ENCODE measurements around the gene MVK.

Gene MVK

DNA sequence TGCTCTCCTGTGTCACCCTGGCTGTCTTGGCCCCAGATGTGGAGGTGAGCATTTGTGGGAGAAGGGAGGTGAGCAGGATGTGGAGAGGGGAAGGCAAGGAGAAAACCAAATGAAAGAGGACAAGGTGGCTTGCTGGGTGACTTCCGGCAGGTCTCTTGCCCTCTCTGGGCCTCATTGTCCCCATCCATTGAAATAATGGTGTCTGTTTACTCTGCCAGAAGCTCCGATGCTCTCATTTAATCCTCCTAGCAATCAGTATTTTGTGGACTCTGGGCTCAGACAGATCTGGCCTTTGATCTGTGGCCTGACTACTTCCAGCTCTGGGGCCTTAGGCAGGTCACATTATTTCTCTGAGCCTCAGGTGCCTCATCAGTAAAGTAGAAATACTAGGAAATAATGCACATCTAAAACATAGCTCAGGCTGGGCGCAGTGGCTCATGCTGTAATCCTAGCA lies 30.6 kb downstream of the MVK start:
- Histone ChIP-seq H3K27me3 (peaks cover 0 to 42% of the 10 kb centered on the region in 2 donors), H3K4me1 (peaks cover 0 to 9% (median 4%) of the 10 kb centered on the region in 4 donors), H3K27ac (no peak overlapping the region), H3K36me3 (no peaks in the 10 kb centered on the region), H3K4me3 (no peak overlapping the region), H3K9me3 (no peaks in the 10 kb centered on the region)
- intact Hi-C loops (cut with DNase I; ENCODE audit: low total_unique reads), result no loop called here
- TF ChIP-seq, protein P1, sequence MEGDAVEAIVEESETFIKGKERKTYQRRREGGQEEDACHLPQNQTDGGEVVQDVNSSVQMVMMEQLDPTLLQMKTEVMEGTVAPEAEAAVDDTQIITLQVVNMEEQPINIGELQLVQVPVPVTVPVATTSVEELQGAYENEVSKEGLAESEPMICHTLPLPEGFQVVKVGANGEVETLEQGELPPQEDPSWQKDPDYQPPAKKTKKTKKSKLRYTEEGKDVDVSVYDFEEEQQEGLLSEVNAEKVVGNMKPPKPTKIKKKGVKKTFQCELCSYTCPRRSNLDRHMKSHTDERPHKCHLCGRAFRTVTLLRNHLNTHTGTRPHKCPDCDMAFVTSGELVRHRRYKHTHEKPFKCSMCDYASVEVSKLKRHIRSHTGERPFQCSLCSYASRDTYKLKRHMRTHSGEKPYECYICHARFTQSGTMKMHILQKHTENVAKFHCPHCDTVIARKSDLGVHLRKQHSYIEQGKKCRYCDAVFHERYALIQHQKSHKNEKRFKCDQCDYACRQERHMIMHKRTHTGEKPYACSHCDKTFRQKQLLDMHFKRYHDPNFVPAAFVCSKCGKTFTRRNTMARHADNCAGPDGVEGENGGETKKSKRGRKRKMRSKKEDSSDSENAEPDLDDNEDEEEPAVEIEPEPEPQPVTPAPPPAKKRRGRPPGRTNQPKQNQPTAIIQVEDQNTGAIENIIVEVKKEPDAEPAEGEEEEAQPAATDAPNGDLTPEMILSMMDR (IDR thresholded peaks at IDR 0.05), result no peak
- no peak for DNase-seq

DNA sequence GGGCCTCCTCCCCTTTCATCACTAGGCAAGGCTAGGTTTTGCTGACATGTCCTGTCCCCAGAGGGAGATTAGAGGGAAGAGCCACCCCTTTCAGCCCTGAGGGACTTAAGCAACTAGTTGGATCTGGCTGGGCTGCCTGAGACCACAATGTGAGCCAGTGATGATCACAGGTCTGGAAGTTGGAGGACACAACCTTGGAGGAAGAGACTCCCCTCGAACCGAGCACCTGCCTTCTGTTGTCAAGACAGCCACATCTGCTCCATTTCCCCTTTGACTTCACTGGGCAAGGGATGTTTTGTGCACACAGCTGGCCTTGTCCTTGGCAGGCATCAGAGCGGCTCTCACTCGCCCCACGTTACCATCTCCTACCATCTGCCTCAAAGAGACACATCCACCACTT lies 31.4 kb downstream of the MVK start:
- TF ChIP-seq, protein P1 (IDR thresholded peaks at IDR 0.05), result no peak
- peaks cover 0 to 9% (median 4%) of the 10 kb centered on the region in 4 donors for H3K4me1 ChIP-seq
- DNase-seq, result no peak
- no peak overlapping the region for H3K4me3 ChIP-seq
- no peaks in the 10 kb centered on the region for H3K9me3 ChIP-seq
- no peaks in the 10 kb centered on the region for H3K36me3 ChIP-seq
- H3K27me3 ChIP-seq, result peaks cover 0 to 51% of the 10 kb centered on the region in 2 donors
- intact Hi-C loops (cut with DNase I; ENCODE audit: low total_unique reads), result no loop called here
- no peak overlapping the region for H3K27ac ChIP-seq

DNA sequence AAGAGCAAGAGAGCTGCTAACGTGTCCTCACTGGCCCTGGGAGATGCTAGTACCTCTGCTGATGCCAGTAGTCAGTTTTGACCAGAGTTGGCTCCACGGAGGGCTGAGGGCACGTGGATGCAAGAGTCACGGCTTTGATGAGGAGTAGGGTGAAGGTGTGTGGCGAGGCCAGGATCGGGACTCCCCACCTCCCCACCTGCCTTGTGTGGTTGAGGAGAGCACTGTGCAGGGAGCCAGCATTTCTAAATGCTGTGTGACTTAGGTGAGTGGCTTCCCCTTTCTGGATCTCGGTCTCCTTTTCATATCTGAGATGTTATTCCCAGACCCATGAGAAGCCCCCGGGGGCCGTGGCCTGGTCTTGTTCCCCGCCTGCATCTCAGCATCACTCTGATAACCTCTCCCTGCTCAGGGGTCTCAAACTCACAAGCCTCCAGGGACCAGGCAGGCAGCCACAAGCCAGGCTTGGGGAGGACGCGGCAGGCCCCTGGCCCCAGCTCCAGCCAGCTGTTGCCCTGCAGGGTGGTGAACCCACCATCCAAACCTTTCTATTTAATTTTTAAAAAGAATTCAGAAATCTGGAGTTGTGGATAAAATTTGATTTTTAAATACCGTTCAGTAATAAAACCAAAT lies 32.1 kb downstream of the MVK start:
- Histone ChIP-seq H3K36me3 (no peaks in the 10 kb centered on the region), H3K4me3 (no peak overlapping the region), H3K4me1 (peaks cover 0 to 9% (median 4%) of the 10 kb centered on the region in 4 donors), H3K27ac (no peak overlapping the region), H3K27me3 (peaks cover 0 to 57% of the 10 kb centered on the region in 2 donors), H3K9me3 (no peaks in the 10 kb centered on the region)
- DNase-seq, result no peak
- intact Hi-C loops (cut with DNase I; ENCODE audit: low total_unique reads), result no loop called here
- TF ChIP-seq, protein P1 (IDR thresholded peaks at IDR 0.05), result no peak

DNA sequence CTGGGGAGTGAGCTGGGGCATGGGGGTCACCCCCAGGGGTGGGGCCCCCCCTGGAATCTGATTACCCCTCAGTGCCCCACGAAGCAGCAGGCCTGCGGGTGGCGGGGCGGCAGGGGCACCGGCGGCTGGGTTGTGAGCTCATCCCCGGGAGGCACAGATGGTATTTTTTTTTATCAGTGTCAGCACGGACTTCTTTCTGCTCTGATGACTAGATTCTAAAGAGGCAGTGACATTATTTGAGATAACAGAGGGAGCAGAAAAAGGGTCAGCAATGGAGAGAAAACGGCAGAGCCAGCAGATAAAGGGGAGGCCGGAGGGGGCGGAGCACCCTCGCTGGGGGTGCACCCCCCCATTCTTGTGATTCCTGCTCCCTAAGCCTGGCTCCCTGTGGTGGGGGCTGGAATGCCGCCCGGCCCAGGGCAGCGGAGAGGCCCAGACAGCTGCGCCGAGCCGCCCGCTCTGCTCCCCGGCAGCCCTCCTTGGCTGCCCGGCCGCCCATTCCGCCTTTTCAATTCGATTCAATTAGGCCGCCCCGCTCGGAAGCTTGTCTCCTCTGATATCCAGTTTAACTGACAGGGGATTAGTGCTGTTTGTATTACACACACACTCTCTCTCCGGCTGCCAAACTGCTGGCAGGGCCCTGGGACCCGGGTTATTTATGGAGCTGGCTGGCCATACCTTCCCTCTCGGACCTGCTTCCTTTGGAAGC lies 32.9 kb downstream of the MVK start:
- Histone ChIP-seq H3K4me3 (no peak overlapping the region), H3K27me3 (peaks cover 0 to 64% of the 10 kb centered on the region in 2 donors), H3K27ac (no peak overlapping the region)

DNA sequence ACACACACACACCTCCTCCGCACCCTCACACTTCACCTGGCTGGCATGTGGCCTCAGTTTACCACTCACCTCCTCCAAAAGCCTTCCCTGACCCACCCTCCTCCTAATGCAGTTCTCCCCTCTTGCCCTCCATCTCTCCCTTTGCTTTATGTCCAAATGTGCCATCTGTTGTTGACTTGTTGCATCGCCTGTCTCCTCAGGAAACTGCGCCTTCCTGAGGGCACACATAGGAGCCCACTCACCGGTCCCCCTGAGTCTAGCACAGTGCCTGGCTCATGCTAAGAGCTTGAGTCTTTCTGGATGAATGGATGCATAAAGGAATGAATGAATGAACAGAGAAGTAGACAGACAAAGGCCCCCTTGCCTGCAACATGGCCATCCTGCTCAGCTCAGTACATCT lies 34.0 kb downstream of the MVK start:
- peaks cover 0 to 69% of the 10 kb centered on the region in 2 donors for H3K27me3 ChIP-seq
- H3K4me1 ChIP-seq, result peaks cover 0 to 9% (median 4%) of the 10 kb centered on the region in 4 donors
- no peaks in the 10 kb centered on the region for H3K9me3 ChIP-seq
- TF ChIP-seq, protein P1 (IDR thresholded peaks at IDR 0.05), result no peak
- no peak for DNase-seq
- no peak overlapping the region for H3K4me3 ChIP-seq
- intact Hi-C loops (cut with DNase I; ENCODE audit: low total_unique reads), result no loop called here
- no peak overlapping the region for H3K27ac ChIP-seq
- H3K36me3 ChIP-seq, result no peaks in the 10 kb centered on the region

More for the DNA sequence above, 32.9 kb downstream of the MVK start:
- TF ChIP-seq, protein P1 (IDR thresholded peaks at IDR 0.05), result no peak
- Histone ChIP-seq H3K9me3 (no peaks in the 10 kb centered on the region), H3K4me1 (peaks cover 0 to 9% (median 4%) of the 10 kb centered on the region in 4 donors), H3K36me3 (no peaks in the 10 kb centered on the region)
- no peak for DNase-seq
- intact Hi-C loops (cut with DNase I; ENCODE audit: low total_unique reads), result no loop called here

All from tibial artery (tissue), 4 donors.